Measurements from ENCODE around the gene CPXM2.

CPXM2 gene

DNA sequence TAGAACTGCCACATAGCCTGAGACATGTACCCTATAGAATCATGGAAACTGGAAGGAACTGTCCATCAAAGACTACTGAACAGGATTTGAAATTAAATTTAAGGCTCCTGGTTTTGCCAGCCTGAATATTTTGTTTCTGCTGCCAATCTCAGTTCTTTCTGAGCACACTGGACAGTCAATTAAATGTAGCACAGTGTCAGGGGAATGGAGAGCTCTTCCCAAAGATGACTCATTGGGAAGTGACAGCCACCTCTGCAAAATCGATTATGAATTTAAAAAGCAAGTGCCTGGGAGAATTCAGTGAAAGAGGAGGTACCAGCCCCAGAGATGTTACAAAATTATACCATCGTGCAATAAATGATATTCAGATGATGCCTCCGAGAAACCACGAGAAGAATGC, 47.8 kb downstream of the CPXM2 start:
- DNase-seq, result no peak

DNA sequence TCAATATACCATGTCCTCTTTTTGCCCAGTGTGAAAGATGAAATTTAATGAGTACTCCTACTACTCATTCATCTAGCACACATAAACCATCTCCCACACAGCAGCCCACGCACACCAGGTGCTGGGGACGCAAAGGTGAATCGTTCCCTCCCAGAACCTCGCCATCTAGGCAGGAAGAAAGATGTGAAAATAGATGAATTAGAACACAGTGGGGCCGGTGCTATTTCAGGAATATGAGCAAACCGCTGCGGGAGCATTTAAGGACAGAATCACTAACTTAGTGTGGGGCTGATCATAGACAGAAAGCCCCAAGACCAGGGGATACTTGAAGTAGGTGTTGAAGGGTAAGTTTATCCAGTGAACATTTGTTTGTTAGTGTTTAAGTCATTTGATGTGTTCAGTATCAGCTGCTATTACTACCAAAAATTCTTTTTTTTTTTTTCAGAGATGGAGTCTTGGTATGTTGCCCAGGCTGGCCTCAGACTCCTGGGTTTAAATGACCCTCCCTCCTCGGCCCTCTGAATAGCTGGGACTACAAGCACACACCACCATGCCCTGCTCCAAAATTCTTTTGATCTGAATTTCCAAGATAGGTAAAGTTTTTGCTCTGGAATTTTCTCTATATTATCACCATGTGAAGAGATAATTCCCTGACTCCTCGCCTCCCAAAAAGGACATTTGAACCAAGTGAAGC, 48.8 kb downstream of the CPXM2 start:
- no peak for DNase-seq

DNA sequence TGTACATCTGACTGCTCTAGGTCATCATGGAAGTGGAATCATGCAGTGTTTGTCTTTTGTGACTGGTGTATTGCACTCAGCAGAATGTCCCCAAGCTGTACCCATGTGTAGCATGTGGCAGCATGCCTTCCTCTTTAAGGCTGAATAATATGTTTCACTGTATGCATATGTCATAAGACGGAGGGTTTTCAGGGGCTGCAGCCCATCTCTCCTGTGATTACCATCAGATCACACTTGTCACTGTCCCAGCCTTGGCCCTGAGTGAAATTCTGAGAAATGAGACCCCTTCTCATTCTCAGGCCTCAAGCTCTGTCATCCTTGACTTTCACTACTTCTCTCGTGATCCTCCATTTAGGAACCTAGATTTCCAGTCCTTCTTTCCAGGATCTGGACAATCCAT, 50.0 kb downstream of the CPXM2 start:
- no peak for DNase-seq

DNA sequence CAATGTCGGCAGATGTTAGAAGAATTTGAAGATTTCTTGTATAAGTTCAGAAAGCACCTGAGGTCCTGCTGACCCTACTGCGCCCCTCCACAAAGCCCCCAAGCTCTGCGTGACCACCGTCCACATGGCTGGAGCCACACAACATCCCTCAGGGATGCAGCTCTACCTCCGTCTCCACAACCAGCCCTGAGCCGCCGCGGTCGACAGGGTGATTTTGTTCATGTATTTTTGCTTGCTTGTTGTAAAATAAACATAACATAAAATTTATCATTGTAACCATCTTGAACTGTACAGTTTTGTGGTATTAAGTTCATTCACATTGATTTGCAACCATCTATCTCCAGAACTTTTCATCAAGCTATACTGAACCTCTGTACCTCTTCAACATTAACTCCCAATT, 50.5 kb downstream of the CPXM2 start:
- DNase-seq, result no peak

DNA sequence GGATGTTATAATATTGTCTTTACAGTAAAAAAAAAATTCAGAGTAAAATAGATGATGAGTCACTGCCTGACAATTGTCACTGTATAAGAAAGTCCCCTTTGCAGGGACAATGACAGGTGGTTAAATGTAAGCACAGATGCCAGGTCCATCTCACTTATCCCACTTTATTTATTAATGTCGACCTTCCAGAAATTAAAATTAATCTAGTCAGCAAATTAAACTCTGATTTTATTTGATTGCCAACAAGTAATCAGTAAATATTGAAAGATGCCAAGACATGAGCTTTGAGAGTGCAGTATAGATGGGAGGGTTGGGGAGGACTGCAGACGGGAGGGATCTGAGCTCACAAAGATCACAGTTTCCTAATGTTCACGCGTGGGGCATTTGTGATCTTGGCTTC, 50.9 kb downstream of the CPXM2 start:
- DNase-seq, result no peak

DNA sequence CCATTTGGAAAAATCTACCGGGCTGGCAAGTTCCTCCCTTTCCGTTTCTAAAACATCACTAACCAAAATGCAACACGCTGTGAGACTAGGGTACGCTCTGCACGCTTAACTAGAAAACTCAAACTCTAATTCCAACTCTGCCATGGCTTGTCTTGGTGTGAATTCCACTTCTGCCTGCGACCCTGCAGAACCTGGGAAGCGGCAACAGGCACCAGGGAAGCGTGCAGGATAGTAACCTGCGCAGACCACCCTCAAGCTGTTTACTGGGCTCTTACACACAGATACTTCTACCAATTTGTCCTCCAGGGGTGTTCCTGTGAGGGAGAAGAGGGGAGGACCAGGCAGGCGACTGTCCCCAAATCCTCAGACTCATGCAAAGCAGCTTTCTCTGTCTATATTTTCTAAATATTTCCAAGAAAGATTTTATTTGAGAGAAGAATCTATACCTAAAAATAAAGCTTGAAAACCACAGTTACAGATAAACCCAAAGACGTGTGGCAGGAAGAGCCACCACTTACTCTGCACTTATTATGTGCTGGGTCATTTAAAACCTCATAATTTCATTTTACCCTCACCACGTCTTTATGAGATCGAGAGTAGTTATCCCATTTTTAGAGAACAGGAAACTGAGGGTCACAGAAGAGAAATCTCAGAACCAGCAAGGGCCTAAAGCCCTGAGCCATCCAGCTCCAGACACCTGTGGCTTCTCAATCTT, 52.9 kb downstream of the CPXM2 start:
- DNase-seq, result no peak

DNA sequence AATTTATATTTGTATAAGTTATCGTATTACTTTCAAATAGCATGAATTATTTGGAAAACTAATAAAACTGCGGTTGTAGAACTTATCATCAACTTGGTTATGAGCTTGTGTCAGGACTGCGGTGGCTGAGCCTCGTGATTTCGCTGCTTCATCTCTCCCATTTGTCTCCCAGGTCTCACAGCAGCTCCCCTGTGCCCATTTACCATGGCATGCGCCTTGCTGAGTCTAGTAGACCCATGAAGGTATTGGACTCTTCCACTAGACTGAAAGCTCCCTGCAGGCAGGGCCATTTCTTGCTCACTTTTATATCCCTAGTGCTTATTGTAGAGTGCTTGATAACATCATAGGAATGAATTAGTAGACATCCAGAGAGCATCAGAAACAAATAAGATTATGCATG, 53.9 kb downstream of the CPXM2 start:
- DNase-seq, result no peak

DNA sequence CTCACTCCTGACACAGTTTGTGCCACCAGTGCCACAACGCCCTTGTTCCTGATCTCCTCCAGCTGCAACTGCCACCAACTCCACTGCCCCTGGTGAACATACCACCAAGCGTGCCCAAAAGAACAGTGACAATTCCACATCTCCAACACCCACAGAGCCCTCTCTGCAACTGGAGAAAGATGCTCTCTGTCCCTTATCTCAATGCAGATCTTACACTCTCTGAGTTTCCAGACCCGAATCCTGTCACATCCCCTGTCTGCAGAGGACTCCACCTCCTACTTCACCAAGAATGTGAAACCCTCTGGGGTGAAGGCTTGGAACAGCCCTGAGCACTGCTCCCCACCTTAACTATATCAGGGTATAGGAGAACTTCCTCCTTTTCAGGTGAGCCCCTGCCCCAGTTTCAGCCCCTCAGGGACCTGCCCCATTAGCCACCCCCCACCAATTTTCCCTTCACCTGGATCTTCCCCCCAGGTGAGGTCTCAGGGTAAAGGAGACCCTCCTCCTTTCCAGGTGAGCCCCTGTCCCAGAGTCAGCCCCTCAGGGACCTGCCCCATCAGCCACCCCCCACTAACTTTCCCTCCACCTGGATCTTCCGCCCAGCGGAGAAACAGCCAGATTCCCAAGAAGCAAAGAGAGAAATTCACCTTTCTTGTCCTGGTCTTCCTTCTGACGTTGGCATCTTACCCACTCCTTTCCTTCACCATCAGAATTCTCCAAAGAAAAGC, 55.0 kb downstream of the CPXM2 start:
- DNase-seq, result no peak

DNA sequence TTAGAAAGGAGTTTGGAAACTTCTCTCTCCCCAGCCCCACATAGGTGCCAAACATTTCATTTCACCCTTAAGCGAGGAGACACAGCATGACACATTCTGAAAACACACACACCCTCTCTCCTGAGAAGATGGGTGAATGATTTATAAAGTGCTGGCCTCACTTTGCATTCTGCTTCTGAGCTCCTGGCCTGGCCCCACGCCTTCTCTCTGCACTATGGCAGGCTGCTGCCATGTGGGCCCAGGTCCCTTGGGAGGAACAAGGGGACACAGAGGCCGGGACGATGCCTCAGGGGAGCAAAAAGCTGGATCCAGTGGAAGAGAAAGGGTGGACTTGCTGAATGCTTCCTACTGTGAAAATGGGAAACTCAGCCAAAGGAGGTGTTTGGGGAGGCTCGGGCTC, 56.0 kb downstream of the CPXM2 start:
- no peak for DNase-seq

DNA sequence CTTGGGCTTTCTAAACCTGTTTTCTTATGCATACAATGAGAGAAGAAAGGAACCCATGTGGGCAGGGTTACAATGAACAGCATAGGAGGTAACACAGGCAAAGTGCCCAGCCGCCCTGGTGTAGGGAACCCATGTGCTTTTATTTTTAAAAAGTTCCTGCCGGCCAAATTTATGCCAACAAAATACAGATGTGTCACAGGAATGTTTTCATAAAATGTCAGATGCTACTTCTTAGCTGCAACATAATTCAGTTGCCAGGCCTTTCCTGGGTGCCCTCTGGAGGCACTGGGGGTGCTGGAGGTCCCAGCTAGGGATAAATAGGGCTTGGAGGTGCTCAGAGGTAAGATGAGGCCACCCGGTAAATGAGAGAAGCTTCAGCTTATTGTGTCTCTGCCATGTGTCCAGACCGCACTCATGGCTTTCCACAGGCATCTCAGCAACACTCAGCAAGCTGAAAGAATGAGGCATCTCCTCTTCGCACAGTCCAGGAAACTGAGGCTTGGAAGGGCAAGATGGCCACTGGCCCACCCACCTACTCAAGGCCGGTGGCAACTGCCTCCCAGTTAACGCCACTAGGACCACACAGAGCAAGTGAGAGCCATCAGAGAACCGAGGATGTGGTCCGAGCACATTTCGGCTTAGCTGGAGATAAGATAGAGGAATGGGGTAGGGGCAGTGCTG, 58.3 kb downstream of the CPXM2 start:
- DNase-seq, result no peak

DNA sequence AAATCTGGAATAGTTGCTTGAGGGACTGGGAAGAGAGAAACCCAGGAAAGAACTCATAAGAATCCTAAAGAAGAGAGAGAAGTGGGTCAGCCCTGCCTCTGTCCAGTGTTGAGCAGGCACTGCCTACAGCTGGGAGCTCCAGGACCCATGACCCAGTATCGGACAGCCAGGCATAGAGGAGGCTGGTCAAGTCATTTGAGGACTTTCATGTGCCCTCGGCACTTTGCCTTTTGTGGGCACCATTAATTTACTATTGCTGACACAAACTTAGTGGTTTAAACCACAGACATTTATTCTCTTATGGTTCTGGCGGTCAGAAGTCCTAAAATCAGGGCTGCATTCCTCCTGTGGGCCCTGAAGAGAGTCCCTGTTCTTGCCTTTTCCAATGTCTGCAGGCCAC, 60.3 kb downstream of the CPXM2 start:
- no peak for DNase-seq

DNA sequence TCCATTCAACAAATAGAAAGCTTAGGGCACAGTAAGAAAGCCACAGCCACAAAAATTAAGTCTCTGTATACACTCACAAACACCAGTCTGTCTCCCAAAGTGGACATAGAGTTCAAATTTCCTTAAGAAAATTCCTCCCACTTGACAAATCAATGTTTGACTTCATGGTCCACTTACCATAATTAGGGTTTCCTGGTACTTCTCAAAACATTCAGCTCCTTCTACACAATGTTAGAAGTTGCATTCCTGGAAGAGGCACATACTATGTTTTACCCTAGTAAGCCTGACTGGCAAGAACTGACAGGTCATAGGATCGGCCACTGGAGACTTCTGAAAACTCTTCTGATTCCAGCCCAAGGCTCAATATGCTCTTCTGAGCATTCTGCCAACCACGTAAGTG, 70.5 kb downstream of the CPXM2 start:
- no peak for DNase-seq

DNA sequence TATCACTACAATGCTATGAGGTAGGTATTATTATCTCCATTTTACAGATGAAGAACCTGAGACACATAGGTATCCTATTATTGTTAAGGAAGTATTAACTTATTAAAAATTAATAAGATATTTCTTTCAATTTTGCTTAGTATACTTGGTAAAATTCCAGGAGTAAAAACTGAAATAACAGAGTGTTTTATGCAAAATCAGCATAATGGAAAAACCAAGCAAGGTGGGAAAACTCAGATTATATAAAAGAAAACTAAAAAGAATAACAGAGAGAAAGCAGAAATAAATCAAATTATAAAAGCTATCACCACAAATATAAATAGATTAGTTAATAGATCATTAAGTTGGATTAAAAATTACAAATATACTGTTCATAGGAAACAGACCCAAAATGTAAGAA, 82.0 kb downstream of the CPXM2 start:
- no peak for DNase-seq

DNA sequence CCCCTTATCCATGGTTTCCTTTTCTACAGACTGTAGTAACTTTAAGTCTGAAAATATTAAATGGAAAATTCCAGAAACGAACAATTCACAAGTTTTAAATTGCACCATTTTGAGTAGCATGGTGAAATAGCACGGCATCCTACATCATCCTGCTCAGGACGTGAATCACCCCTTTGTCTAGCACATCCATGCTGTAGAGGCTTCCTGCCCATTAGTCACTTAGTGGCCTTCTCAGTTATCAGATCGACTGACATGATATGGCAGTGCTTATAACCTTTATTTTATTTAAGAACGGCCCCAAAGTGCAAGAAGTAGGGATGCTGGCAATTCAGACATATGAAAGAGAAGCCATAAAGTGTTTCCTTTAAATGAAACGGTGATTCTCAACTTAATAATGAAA, 82.7 kb downstream of the CPXM2 start:
- no peak for DNase-seq

DNA sequence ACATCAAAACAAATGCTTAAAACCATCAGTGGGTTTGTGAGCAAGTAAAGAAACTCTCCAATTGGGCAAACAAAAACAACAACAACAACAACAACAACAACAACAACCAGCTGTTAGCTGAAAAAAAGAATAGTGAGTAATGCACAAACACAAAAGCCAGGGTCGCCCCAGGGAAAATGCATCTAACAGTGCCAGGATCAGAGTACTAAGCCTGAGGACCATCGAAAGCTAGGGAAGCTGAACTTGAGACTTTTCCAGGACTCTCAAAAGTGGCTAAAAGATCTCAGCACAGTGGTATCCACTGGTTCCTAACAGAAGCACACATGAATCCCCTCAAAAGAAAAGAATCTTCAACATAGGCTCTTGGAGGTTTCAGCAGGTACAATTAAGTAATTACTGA, 83.3 kb downstream of the CPXM2 start:
- DNase-seq, result no peak

DNA sequence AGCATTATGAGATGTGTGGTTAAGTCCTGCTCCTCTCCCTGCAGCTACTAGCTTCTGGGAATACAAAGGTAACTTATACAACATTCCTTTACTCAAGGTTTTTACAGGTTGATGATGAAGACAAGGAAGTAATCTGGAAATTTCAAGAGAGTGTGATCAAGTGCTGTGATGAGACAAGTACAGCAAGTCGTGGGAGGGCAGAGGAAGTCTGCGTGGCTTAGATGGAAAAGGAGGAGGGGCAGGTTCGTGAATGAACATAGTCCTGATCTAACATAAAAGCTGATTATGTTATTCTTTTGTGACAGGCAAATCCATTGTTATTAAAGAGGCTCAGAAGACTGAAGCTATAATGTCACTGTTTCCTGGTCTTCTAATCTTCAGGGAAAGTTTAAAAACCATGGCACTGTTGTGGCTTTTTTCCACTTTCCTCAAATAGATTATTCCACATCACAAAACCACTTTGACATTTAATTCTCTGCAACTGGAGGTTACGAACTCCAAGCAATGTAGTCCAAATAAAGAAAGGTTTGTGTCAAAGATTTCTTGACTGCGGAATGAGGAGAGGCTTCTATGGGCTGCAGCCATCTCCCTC, 84.1 kb downstream of the CPXM2 start:
- no peak for DNase-seq

DNA sequence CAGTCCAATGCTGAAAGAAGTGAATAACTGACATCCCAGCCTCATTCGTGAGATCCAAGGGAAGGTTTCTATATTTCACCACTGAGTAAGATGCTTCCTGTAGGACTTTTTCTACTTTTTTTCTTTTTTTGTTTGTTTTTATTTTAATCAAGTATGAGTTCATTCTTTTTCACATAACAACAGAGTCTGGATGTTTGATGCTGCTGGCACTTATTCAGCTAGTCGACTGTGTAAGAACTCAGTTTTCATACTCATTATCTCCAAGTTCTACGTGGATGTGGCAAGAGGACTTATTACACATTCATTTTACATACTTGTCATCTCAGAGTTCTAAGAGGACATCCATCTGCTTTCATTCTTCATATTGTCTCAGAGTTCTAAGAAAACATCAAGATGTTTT, 86.9 kb downstream of the CPXM2 start:
- DNase-seq, result no peak

DNA sequence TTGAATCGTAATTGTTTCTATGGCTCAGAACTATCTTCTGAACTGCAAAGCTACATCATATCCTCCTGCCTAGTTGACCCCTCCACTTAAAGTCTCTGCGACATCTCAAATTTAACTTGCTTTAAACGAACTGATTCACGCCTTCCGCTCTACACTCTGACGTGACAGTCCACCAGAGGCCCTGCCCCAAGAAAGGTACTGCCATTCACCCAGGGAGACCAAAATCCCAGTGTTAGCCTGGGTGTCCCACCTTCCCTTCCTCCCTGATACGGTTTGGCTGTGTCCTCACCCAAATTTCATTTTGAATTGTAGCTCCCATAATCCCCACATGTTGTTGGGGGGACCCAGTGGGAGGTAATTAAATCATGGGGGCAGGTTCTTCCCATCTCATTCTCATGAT, 90.8 kb downstream of the CPXM2 start:
- no peak for DNase-seq

DNA sequence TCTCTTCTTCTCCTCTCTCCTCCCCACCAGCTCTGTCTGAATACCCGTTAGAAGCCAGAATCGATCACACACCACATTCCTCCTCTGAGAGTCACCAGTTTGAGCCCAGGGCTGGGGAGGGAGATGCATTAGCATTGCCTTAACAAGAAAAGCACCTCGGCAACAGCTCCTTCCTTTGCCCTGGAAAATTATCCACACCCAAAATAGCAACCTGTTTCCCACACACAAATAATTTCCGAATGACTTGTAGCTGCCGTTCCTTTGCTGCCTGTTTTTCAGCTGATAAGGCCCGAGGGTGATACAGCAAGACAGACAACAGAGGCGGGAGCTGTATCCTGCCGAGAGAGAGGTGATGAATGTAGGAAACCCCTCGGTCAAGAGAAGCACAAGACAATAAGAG, 91.3 kb downstream of the CPXM2 start:
- no peak for DNase-seq

DNA sequence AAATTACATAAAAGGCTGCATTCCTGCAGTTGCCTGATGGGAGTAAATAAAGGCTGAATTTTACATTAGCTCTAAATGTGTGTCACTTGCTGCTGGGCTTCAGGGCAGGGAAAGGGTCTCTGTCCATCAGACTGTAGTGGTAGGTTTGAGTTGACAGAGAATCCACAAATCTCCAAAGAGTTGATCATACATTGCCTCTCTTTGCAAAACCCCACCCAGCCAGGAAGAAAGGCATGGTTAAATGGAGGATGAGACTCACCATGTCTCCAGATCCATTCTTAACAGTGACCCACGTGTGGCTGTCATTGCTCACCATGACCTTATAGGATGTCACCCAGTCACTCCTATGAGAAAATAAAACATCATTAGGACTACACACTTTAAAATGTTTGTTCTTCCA, 92.8 kb downstream of the CPXM2 start:
- no peak for DNase-seq

DNA sequence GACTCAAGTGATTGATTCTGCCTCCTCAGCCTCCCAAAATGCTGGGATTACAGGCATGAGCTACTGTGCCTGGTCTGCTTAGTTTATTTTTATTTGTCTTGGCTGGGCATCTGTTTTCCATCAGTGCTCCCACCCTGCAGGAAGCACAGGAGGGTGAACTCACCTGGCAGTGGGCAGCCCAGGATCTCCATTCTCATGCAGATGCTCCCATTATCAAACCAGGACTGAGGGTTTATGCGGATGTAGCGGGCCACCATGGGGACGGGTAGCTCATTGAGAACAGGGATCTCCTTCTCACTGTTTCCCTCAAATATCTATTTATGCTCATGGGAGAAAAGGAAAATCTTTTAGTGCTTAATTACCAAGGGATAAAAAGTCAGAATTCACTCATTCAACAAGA, 93.8 kb downstream of the CPXM2 start:
- DNase-seq, result no peak

DNA sequence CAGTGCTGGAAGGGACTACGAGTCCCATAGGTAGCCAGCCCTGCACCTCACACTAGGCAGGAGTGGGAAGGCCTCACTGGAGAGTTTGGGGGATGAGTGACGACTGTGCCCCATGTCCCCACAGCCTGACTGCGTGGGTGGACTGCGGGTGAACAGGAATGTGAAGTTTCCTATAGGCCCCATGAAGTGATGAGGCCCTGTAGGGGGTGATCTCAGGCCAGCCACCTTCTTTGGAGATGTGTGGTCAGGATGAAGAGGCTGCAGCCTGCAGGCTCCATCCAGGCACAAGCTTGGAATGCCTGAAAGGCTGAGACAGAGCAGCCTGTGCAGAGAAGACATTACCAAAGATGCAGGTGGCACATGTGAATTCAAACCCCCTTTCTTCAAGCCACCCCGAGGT, 94.9 kb downstream of the CPXM2 start:
- no peak for DNase-seq

DNA sequence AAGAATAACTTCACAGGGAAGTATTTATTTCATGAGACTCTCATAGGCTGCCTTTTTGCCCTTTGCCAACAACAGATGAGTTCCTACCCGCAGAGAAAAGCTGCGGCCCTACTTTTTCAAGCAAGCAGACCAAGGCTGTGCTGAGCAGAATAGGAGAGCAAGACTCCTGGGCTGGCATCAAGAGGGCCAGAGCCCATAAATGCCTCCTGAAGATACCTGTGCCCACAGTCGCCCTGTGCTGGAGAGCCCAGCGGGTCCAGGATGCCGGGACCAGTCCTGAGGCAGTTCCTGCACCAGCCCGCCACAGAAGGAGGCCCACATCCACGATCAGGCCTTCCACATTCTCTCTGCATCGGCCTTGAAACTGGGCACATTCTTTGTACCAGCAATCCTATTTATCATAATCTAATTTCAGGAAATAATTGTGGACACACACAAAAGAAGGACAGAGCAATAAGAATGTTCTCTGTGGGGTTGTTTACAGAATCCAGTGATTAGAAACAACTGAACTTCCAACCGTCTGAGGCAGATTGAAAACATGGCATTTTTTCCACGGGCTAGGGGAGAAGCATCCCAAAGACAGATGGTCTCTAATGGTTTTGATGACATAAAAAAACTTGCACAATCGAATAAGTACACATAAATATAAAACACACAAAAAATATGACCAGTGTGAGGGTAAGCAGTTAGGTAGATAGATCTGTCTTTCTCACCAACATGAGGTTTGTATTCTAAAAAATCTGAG, 95.6 kb downstream of the CPXM2 start:
- no peak for DNase-seq
